IPS-18c (cell line): ENCODE measurements around the gene UBTF.

Experiments used
- H3K4me3 ChIP-seq: 2 replicates; pipeline ENCODE4 v1.7.0; 2013; ENCODE audit warnings: low read depth, mild to moderate bottlenecking, low read length, moderate library complexity; ENCODE audit not compliant: insufficient read depth
- H3K9me3 ChIP-seq: one replicate; pipeline ENCODE4 v1.6.1; 2013; ENCODE audit warnings: mild to moderate bottlenecking, low read length, moderate library complexity; ENCODE audit not compliant: control insufficient read depth, insufficient read depth

UBTF gene

GRCh38 chr17:44207319-44207718, 12.2 kb downstream of the UBTF start:
- no peak overlapping the region for H3K4me3 ChIP-seq
- no peaks in the 10 kb centered on the region for H3K9me3 ChIP-seq

- H3K4me3 ChIP-seq: no peak overlapping the region
- H3K9me3 ChIP-seq: no peaks in the 10 kb centered on the region
Measured at GRCh38 chr17:44206825-44207155, 12.7 kb downstream of the UBTF start.

GRCh38 chr17:44205962-44206824, 13.3 kb downstream of the UBTF start:
- H3K4me3 ChIP-seq: no peak overlapping the region
- no peaks in the 10 kb centered on the region for H3K9me3 ChIP-seq

GRCh38 chr17:44204441-44204882, 15.0 kb downstream of the UBTF start:
- Histone ChIP-seq H3K4me3 (no peak overlapping the region), H3K9me3 (no peaks in the 10 kb centered on the region)

- Histone ChIP-seq H3K4me3 (no peak overlapping the region), H3K9me3 (no peaks in the 10 kb centered on the region)
Measured at GRCh38 chr17:44203731-44204440, 15.6 kb downstream of the UBTF start.

GRCh38 chr17:44202756-44203155, 16.7 kb downstream of the UBTF start:
- H3K4me3 ChIP-seq: no peak overlapping the region
- H3K9me3 ChIP-seq: no peaks in the 10 kb centered on the region

GRCh38 chr17:44200478-44201155, 18.9 kb downstream of the UBTF start:
- no peaks in the 10 kb centered on the region for H3K9me3 ChIP-seq
- peak overlapping the region; percentile 79 for H3K4me3 ChIP-seq

GRCh38 chr17:44199553-44200477, 19.7 kb downstream of the UBTF start, which contains the start of gene ATXN7L3:
ATXN7L3 (minus strand) TSS chr17:44199884; CDS start chr17:44198070, 1,814 bp downstream.
- peak within 1 kb of the TSS; percentile 81 for H3K4me3 ChIP-seq
- no peaks in the 10 kb centered on the region for H3K9me3 ChIP-seq

- H3K9me3 ChIP-seq: no peaks in the 10 kb centered on the region
- peak overlapping the region; percentile 81 for H3K4me3 ChIP-seq
Measured at GRCh38 chr17:44198721-44199552, 20.5 kb downstream of the UBTF start.

GRCh38 chr17:44197980-44198720, 21.3 kb downstream of the UBTF start:
- H3K4me3 ChIP-seq: peak overlapping the region; percentile 81
- no peaks in the 10 kb centered on the region for H3K9me3 ChIP-seq

- no peak overlapping the region for H3K4me3 ChIP-seq
- no peaks in the 10 kb centered on the region for H3K9me3 ChIP-seq
Measured at GRCh38 chr17:44197107-44197506, 22.4 kb downstream of the UBTF start.

GRCh38 chr17:44193326-44194084, 26.0 kb downstream of the UBTF start:
- H3K4me3 ChIP-seq: no peak overlapping the region

GRCh38 chr17:44192750-44193149, 26.7 kb downstream of the UBTF start:
- Histone ChIP-seq H3K9me3 (no peaks in the 10 kb centered on the region), H3K4me3 (no peak overlapping the region)

More at GRCh38 chr17:44193326-44194084, 26.0 kb downstream of the UBTF start:
- H3K9me3 ChIP-seq: no peaks in the 10 kb centered on the region

- no peak overlapping the region for H3K4me3 ChIP-seq
- no peaks in the 10 kb centered on the region for H3K9me3 ChIP-seq
Measured at GRCh38 chr17:44191941-44192496, 27.5 kb downstream of the UBTF start.

- Histone ChIP-seq H3K9me3 (no peaks in the 10 kb centered on the region), H3K4me3 (no peak overlapping the region)
Measured at GRCh38 chr17:44191369-44191768, 28.1 kb downstream of the UBTF start.
